Erythroblast (primary cell): ENCODE results near the gene NFASC.

Experiments
- GATA1 ChIP-seq: IDR thresholded peaks from 2 replicates; pipeline ENCODE4 v1.6.1; 2011; ENCODE audit warnings: low read depth, mild to moderate bottlenecking, control low read depth, low read length, moderate library complexity
- POLR2A ChIP-seq: IDR thresholded peaks from 2 replicates; pipeline ENCODE4 v1.6.1; 2011; ENCODE audit warnings: mild to moderate bottlenecking, low read length

DNA sequence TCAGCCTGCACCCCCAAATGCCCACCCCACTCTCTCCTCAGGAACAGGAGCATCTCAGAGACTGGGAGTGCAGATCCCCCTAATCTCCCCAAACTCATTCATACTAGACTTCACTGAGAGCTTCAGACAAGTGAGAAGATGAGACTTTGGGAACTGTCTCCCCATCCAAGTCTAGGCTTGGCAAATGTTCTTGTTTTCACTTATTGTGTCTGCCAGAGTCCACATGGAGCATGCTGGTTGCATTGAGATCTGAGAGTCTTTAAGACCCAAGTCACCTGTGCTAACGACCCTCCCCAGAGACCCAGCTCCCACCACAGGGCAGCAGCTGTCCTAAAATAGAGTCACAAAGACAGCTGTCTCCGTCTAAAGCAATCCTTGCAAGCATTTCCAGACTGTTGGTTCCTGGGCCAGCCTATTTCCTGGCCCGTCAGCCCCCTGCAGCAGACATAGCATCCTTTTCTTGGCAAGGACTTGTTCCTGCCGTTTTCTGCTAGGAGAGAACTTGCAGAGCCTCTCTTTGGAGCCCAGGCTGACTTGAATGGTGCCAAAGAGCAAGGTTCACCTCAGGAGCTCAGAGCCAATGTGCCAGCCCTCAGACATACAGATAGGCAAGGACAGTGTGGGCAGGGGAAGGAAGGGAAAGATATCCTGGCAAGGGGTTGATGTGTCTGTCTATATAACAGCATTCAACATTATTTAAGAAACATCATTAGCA, 170.5 kb downstream of the NFASC start:
- TF ChIP-seq POLR2A: no peak
- no peak for TF ChIP-seq GATA1
